GM12875 (cell line): Measurements from ENCODE around the gene HDAC6.

Experiments
- H3K4me3 ChIP-seq: one replicate; pipeline ENCODE4 v1.5.1; 2011; ENCODE audit warnings: low read depth, low read length, control low read depth
- TF ChIP-seq, protein P1 (sequence below): IDR thresholded peaks from 2 replicates; pipeline ENCODE4 v1.5.1; 2011; ENCODE audit warnings: low read depth, mild to moderate bottlenecking, control low read depth, inconsistent platforms, low read length, moderate library complexity, borderline replicate concordance; ENCODE audit not compliant: insufficient read depth

The HDAC6 gene

DNA sequence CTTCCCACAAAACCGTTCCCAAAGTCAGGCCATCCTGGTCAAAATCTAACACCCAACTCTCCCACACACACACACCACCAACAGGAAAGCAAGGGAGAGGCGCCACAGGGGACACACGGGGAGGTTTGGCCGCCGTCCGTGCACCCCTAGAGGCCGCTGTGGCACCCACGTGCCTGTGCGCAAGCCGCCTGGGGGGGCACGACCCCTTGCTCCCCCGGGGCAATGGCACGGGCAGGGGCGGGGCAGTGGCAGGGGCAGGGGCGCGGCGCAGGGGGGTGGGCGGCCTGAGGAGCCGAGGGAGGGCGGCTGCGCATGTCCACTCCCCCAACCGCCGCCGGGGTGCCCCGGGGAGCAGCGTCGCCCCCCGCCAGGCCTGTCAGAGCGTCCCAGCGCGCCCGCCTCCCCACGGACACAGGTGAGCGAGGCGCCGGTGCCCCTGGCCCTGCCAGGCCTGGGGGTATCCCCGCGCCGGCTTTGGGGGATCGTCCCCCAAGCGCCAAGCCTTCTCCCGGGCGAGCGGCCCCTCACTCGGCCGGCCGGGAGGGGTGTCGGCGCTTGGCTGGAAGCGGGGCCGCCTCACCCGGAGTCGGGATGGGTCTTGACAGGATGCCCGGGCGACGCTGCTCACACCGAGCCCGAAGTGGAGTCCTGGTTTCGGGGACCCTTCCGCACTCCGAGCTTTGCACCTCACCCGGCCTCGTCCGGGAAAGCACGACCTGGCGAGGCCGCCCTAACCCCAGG is 24.4 kb downstream of the HDAC6 start, which contains the start of gene ERAS:
TSS of gene ERAS (plus strand) at position 379 of the 741 bp plus-strand sequence. CDS start 2,611 bp downstream, outside the sequence.
- no peak within 1 kb of the TSS for H3K4me3 ChIP-seq
- TF ChIP-seq, protein P1, sequence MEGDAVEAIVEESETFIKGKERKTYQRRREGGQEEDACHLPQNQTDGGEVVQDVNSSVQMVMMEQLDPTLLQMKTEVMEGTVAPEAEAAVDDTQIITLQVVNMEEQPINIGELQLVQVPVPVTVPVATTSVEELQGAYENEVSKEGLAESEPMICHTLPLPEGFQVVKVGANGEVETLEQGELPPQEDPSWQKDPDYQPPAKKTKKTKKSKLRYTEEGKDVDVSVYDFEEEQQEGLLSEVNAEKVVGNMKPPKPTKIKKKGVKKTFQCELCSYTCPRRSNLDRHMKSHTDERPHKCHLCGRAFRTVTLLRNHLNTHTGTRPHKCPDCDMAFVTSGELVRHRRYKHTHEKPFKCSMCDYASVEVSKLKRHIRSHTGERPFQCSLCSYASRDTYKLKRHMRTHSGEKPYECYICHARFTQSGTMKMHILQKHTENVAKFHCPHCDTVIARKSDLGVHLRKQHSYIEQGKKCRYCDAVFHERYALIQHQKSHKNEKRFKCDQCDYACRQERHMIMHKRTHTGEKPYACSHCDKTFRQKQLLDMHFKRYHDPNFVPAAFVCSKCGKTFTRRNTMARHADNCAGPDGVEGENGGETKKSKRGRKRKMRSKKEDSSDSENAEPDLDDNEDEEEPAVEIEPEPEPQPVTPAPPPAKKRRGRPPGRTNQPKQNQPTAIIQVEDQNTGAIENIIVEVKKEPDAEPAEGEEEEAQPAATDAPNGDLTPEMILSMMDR = no peak

DNA sequence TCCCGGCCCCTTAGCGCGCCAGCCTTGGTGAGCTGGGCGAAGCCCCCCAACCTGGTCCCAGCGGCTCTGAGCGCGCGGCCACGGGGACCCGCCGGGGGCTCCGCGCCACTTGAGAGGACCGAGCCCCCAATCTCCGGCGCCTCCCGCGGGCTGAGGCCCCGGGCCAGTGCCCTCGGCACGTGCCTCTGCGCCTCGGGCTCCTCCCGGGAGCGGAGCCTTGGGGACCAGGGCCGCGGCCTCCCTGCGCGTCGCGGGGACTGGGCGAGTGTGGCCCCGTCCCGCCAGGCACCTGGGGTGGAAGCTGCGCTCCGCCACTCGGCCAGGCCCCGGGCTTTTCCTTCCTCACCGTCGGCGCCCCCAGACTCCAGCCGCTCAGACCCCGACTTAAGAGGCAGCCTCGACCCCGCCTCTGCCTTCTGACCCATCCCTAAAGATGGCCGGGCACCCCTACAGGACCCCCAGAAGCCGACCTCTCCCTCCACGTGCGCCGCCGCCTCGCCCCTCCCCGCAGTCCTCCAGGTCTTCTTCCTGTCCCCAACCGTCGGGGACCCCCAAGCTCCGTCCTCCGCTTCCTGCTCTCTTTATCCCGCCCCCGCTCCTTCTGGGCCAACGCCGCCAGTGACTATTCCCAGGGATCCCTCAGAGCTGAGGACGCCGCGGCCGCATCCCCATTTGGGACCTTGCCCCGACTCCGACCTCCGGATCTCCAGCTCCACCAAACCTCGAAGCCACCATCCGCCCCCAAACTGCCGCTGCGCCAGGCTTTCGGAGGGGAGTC is 25.2 kb downstream of the HDAC6 start:
- H3K4me3 ChIP-seq = no peak overlapping the region
- TF ChIP-seq, protein P1 = no peak

DNA sequence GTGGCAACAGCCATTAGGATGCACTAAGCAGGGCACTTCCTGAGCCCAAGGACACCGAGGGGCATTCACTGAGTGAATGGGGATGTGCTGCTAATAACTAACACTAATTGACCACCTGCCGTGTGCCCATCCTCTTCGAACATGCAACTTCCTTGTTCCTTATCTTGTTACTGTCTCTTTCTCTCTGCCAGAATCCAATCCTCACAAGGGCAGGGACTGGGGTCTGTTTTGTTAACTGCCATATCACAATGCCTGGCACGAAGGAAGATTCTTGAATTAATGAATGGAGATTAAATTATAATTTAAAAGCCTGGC is 25.7 kb downstream of the HDAC6 start:
- no peak overlapping the region for H3K4me3 ChIP-seq
- TF ChIP-seq, protein P1 = no peak

DNA sequence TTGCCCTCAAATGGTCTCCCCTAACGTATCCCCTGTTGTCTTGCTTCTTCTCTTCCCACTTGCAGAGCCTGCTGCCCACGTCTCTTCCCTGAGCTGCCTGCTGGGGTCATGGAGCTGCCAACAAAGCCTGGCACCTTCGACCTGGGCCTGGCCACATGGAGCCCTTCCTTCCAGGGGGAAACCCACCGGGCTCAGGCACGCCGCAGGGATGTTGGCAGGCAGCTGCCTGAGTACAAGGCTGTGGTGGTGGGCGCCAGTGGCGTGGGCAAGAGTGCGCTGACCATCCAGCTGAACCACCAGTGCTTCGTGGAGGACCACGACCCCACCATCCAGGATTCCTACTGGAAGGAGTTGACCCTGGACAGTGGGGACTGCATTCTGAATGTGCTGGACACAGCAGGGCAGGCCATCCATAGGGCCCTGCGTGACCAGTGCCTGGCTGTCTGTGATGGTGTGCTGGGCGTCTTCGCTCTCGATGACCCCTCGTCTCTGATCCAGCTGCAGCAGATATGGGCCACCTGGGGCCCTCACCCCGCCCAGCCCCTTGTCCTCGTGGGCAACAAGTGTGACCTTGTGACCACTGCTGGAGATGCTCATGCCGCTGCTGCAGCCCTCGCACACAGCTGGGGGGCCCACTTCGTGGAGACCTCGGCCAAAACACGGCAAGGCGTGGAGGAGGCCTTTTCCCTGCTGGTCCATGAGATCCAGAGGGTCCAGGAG is 27.3 kb downstream of the HDAC6 start:
- H3K4me3 ChIP-seq = no peak overlapping the region
- TF ChIP-seq, protein P1 = no peak

DNA sequence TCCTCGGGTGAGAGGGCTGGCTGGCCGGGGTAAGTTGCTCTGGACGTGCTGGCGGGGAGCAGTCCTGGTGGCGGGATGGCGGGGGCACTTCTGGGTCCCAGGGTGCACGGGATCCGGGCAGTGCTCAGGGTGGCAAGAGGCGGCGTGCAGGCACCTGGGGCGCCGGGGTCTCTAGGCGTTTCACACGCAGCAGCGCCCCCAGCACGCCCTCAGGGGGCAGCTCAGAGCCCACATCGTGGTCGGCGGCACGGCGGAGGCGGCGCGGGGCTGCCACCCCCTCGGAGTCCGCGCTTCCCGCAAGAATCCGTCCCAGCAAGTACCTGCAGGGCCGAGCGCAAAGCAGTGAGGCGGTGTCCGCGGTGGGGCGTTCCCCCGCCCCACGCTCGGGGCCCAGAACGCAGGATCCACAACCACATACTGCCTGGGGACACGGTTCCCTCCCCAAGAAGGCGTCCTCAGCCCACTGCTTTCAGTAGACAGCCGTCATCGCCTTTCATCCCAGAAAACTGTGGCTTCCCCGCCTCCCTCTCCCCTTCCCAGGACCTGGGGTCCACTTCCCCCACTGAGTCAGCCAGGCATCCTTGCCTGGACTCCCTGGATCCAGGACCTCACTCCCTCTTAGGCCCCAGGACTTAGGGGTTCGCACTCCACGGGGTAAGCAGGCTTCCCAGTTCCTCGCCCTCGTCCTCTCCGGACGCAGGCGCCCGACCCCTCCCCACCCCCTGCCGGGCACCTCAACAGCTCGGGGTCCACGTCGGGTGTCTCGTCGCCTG is 29.5 kb downstream of the HDAC6 start:
- H3K4me3 ChIP-seq = no peak overlapping the region
- TF ChIP-seq, protein P1 = no peak

DNA sequence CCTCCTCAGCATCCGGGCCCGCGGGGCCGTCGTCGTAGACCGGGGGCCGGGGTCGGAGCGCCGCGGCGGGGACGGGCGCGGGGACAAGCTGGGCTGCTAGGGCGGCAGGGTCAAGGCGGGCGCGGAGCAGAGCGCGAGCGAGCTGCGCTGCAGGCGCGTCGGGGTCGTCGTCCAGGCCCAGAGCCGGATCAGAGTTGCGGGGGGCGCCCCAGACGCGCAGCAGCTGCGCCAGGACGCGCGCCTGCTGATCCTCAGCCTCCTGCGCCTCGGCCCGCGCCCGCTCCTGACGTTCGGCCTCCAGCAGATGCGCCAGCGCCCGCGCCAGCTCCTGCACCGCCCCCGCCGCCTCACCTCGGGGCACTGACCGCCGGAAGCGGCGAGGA is 30.0 kb downstream of the HDAC6 start:
- H3K4me3 ChIP-seq = no peak overlapping the region
- TF ChIP-seq, protein P1 = no peak
